SU-DHL-6 (cell line): ENCODE results near the gene C1QTNF1.

Experiments
- CTCF ChIP-seq: fragments of 200-600 bp; sonication (generic); IDR thresholded peaks from one replicate; pipeline ENCODE4 v1.5.1; 2017; ENCODE audit warnings: antibody characterized with exemption, mild to moderate bottlenecking, low read length, moderate library complexity; ENCODE audit not compliant: insufficient read depth, poor library complexity, severe bottlenecking
- EZH2phosphoT487 ChIP-seq: fragments of 200-600 bp; sonication (generic), shearing (Covaris generic); conservative IDR thresholded peaks from 2 replicates; pipeline ENCODE4 v1.6.1; 2018; ENCODE audit warnings: mild to moderate bottlenecking, antibody characterized with exemption, low read length, moderate library complexity, mixed read lengths

- no peak for TF ChIP-seq CTCF
- TF ChIP-seq EZH2phosphoT487: no peak
Observed at GRCh38 chr17:79085921-79086551, 62.1 kb downstream of the C1QTNF1 start.
